GM21717 (cell line): Measurements from ENCODE around the gene PA2G4.
"Not testable (repeated sequence)": the region's sequence is repeated elsewhere in the genome, so short reads cannot be mapped to it uniquely, and the experiment has no call there.

Experiments used
- ATAC-seq: cut with Tn5 transposase; IDR thresholded peaks from one replicate; pipeline ENCODE4 v1.9.1; 2021; ENCODE audit warnings: mild to moderate bottlenecking, moderate library complexity; ENCODE audit not compliant: unreplicated experiment

Gene PA2G4

GRCh38 chr12:56104109-56104814, at the start of gene PA2G4:
Gene PA2G4 (plus strand): TSS chr12:56104559. CDS start chr12:56104738, 179 bp downstream.
- peak; percentile 93 for ATAC-seq

GRCh38 chr12:56059964-56060363, 44.4 kb upstream of the PA2G4 start:
- ATAC-seq, result not testable (repeated sequence)

- ATAC-seq, result no peak
Observed at GRCh38 chr12:56061982-56062381, 42.4 kb upstream of the PA2G4 start.

- no peak for ATAC-seq
Observed at GRCh38 chr12:56062996-56063395, 41.4 kb upstream of the PA2G4 start.

- no peak for ATAC-seq
Observed at GRCh38 chr12:56071648-56072047, 32.7 kb upstream of the PA2G4 start.

- no peak for ATAC-seq
Observed at GRCh38 chr12:56074396-56074795, 30.0 kb upstream of the PA2G4 start.

- not testable (repeated sequence) for ATAC-seq
Observed at GRCh38 chr12:56077966-56078365, 26.4 kb upstream of the PA2G4 start.

GRCh38 chr12:56078427-56078826, 25.9 kb upstream of the PA2G4 start:
- ATAC-seq, result no peak

- ATAC-seq, result peak; percentile 54
Observed at GRCh38 chr12:56078931-56079722, 25.2 kb upstream of the PA2G4 start.

- peak; percentile 51 for ATAC-seq
Observed at GRCh38 chr12:56079723-56080555, 24.4 kb upstream of the PA2G4 start, which contains the start of gene ERBB3. Gene ERBB3 (plus strand): TSS chr12:56080165. CDS start chr12:56080301, 136 bp downstream.

GRCh38 chr12:56080556-56081138, 23.7 kb upstream of the PA2G4 start:
- no peak for ATAC-seq

GRCh38 chr12:56081393-56082347, 22.7 kb upstream of the PA2G4 start:
- no peak for ATAC-seq

- ATAC-seq, result no peak
Observed at GRCh38 chr12:56082382-56082781, 22.0 kb upstream of the PA2G4 start.

GRCh38 chr12:56082967-56083366, 21.4 kb upstream of the PA2G4 start:
- no peak for ATAC-seq

- no peak for ATAC-seq
Observed at GRCh38 chr12:56084958-56085543, 19.3 kb upstream of the PA2G4 start.

- ATAC-seq, result no peak
Observed at GRCh38 chr12:56086096-56086495, 18.3 kb upstream of the PA2G4 start.

GRCh38 chr12:56086608-56087007, 17.8 kb upstream of the PA2G4 start:
- ATAC-seq, result no peak

- no peak for ATAC-seq
Observed at GRCh38 chr12:56087220-56087619, 17.1 kb upstream of the PA2G4 start.

GRCh38 chr12:56097738-56098137, 6.6 kb upstream of the PA2G4 start:
- ATAC-seq, result no peak
